NB4 (cell line): Measurements from ENCODE around the gene PHKA1.

Source experiments
- CTCF ChIP-seq: IDR thresholded peaks from one replicate; pipeline ENCODE4 v1.5.1; 2012; ENCODE audit warnings: low read depth, low read length
- MAX ChIP-seq: IDR thresholded peaks from 2 replicates; pipeline ENCODE4 v1.6.1; 2011; ENCODE audit warnings: low read depth, low read length
- POLR2A ChIP-seq: IDR thresholded peaks from 2 replicates; pipeline ENCODE4 v1.6.1; 2011; ENCODE audit warnings: mild to moderate bottlenecking; ENCODE audit not compliant: insufficient read length; ENCODE audit errors: extremely low read depth

GRCh38 chrX:72532366-72532765 lies 181.7 kb downstream of the PHKA1 start:
- no peak for TF ChIP-seq CTCF
- no peak for TF ChIP-seq POLR2A
- no peak for TF ChIP-seq MAX
